Colonic mucosa (tissue), 4 donors: Measurements from ENCODE around the gene RCE1. TPM values are rescaled to one million over a fixed set of nuclear protein-coding genes. Genes with fewer than 3 reads are reported as not detected.
A peak's percentile ranks its signal among the peaks of the same experiment; 100 is the strongest.

Source experiments
- DNase-seq: peaks from one replicate; pipeline ENCODE4 v3.0.0-alpha.2; 2020
- H3K27ac ChIP-seq: fragments of 200-600 bp; one replicate; pipeline ENCODE4 v1.8.0; 2021
- H3K27me3 ChIP-seq: fragments of 200-600 bp; one replicate; pipeline ENCODE4 v1.8.0; 2021
- H3K36me3 ChIP-seq: fragments of 200-600 bp; one replicate; pipeline ENCODE4 v1.8.0; 2021
- H3K4me1 ChIP-seq: fragments of 200-600 bp; one replicate; pipeline ENCODE4 v1.8.0; 2021; ENCODE audit warnings: mild to moderate bottlenecking
- H3K4me3 ChIP-seq: fragments of 200-600 bp; one replicate; pipeline ENCODE4 v1.8.0; 2021
- H3K9ac ChIP-seq, 2 donors: one replicate each; pipeline ENCODE4 v1.7.0; 2013; ENCODE audit warnings: control low read depth in 2 of 2, low read depth in 2 of 2, low read length in 2 of 2
- H3K9me3 ChIP-seq: fragments of 200-600 bp; one replicate; pipeline ENCODE4 v1.8.0; 2021
- intact Hi-C: fragments of 100-400 bp; cut with DNase I; formaldehyde crosslinking; loops from one replicate; pipeline ENCODE4 v1.14.1; 2022
- total RNA-seq, 2 donors: library from RNA; stranded (reverse); fragmentation: NEBNext Ultra II Directional in 1 of 2; extraction: Animal tissue kit (Norgen Biotek cat#: 25700) in 1 of 2; gene quantifications; one replicate each; pipeline ENCODE4 v1.2.1, GENCODE V29; 2021
- TF ChIP-seq, protein P1 (sequence below): fragments of 200-600 bp; IDR thresholded peaks from one replicate; pipeline ENCODE4 v1.8.0; 2022; ENCODE audit warnings: antibody characterized with exemption, mild to moderate bottlenecking
- donor health status: healthy.
- donor health status: DM: no; HTN: no; CAD: no.
- donor health status: DM: no; HTN: no; CAD: no.

Gene RCE1
- total RNA-seq, 2 donors from 2014 or later = 27.0 to 35.9 TPM

DNA sequence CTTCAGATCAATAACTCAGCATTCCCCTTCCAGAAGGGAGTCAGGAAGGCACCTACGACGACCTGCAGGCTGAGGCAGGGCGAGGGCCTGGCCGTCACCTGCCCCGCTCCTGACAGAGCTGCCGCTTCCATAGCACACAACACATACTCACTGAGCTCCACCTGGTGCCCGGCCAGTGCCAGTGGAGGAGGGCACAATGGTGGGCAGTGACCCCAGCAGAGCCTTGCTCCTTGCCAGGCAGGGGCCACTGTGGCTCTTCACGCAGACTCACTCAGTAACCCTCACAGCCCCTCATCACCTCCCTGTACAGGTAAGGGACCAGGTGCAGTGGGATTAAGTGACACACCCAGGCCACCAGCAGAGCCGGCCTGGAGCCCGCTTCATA, 38.2 kb downstream of the RCE1 start:
- no peak for DNase-seq
- Histone ChIP-seq H3K4me3 (no peak overlapping the region), H3K27me3 (no peaks in the 10 kb centered on the region), H3K9me3 (no peaks in the 10 kb centered on the region), H3K27ac (no peak overlapping the region), H3K36me3 (no peaks in the 10 kb centered on the region), H3K9ac (no peak overlapping the region), H3K4me1 (no peaks in the 10 kb centered on the region)
- intact Hi-C loops = no loop called here
- TF ChIP-seq, protein P1, sequence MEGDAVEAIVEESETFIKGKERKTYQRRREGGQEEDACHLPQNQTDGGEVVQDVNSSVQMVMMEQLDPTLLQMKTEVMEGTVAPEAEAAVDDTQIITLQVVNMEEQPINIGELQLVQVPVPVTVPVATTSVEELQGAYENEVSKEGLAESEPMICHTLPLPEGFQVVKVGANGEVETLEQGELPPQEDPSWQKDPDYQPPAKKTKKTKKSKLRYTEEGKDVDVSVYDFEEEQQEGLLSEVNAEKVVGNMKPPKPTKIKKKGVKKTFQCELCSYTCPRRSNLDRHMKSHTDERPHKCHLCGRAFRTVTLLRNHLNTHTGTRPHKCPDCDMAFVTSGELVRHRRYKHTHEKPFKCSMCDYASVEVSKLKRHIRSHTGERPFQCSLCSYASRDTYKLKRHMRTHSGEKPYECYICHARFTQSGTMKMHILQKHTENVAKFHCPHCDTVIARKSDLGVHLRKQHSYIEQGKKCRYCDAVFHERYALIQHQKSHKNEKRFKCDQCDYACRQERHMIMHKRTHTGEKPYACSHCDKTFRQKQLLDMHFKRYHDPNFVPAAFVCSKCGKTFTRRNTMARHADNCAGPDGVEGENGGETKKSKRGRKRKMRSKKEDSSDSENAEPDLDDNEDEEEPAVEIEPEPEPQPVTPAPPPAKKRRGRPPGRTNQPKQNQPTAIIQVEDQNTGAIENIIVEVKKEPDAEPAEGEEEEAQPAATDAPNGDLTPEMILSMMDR = no peak

GRCh38 chr11:66881927-66882452, 38.7 kb downstream of the RCE1 start:
- no peaks in the 10 kb centered on the region for H3K27me3 ChIP-seq
- H3K4me3 ChIP-seq = no peak overlapping the region
- TF ChIP-seq, protein P1 = no peak
- intact Hi-C loops = loop anchor here (2.0 kb wide), 1 partner anchor 185 kb away; no protein-coding TSS in a partner anchor
- no peak overlapping the region for H3K9ac ChIP-seq
- no peaks in the 10 kb centered on the region for H3K9me3 ChIP-seq
- no peak for DNase-seq
- no peak overlapping the region for H3K27ac ChIP-seq
- no peaks in the 10 kb centered on the region for H3K36me3 ChIP-seq
- no peaks in the 10 kb centered on the region for H3K4me1 ChIP-seq

- Histone ChIP-seq H3K9me3 (no peaks in the 10 kb centered on the region), H3K27ac (no peak overlapping the region), H3K27me3 (no peaks in the 10 kb centered on the region), H3K9ac (peak overlapping the region in 1 of 2 donors; percentile 30), H3K4me3 (no peak overlapping the region), H3K36me3 (no peaks in the 10 kb centered on the region), H3K4me1 (no peaks in the 10 kb centered on the region)
- intact Hi-C loops = loop anchor here (2.0 kb wide), 1 partner anchor 186 kb away; no protein-coding TSS in a partner anchor
- DNase-seq = no peak
- TF ChIP-seq, protein P1 = no peak
Observed at GRCh38 chr11:66882561-66883015, 39.3 kb downstream of the RCE1 start.

- peak overlapping the region in 1 of 2 donors; percentile 30 for H3K9ac ChIP-seq
- no peaks in the 10 kb centered on the region for H3K9me3 ChIP-seq
- no peaks in the 10 kb centered on the region for H3K36me3 ChIP-seq
- intact Hi-C loops = loop anchor here (2.0 kb wide), 1 partner anchor 186 kb away; no protein-coding TSS in a partner anchor
- H3K27ac ChIP-seq = no peak overlapping the region
- no peak overlapping the region for H3K4me3 ChIP-seq
- no peaks in the 10 kb centered on the region for H3K4me1 ChIP-seq
- TF ChIP-seq, protein P1 = peak; percentile 71
- no peaks in the 10 kb centered on the region for H3K27me3 ChIP-seq
- peak; percentile 83 for DNase-seq
Observed at GRCh38 chr11:66883016-66883965, 40.0 kb downstream of the RCE1 start.

GRCh38 chr11:66884443-66884842, 41.2 kb downstream of the RCE1 start:
- Histone ChIP-seq H3K27ac (no peak overlapping the region), H3K36me3 (no peaks in the 10 kb centered on the region), H3K9me3 (no peaks in the 10 kb centered on the region), H3K4me1 (no peaks in the 10 kb centered on the region), H3K4me3 (no peak overlapping the region), H3K27me3 (no peaks in the 10 kb centered on the region), H3K9ac (no peak overlapping the region)
- intact Hi-C loops = no loop called here
- DNase-seq = no peak
- TF ChIP-seq, protein P1 = no peak
